T-helper 2 cell treated with Interferon-gamma antibody and Interleukin-4, amounts not matched to agents 100 ng/mL and 5 ng/mL, for 36 hours (primary cell): ENCODE results near the gene CUL4A. TPM values are rescaled to one million over a fixed set of nuclear protein-coding genes. Genes with fewer than 3 reads are reported as not detected.

Experiments
- intact Hi-C: fragments of 100-400 bp; cut with micrococcal nuclease; formaldehyde crosslinking; loops from one replicate; pipeline ENCODE4 v1.15.1; 2023
- total RNA-seq: library from RNA; stranded (reverse); gene quantifications from 2 replicates; pipeline ENCODE4 v1.2.3, GENCODE V29; 2022

CUL4A gene
- 97.6 and 99.4 TPM in 2 replicates for total RNA-seq

GRCh38 chr13:113209336-113209758 is at the start of gene CUL4A:
CUL4A (plus strand) TSS chr13:113209613; CDS start chr13:113209628, 15 bp downstream.
- intact Hi-C loops, result loop anchor here (1.0 to 5.0 kb wide), 6 partner anchors 49 to 281 kb away; partner anchors contain the start of genes DCUN1D2, LAMP1 and MCF2L

GRCh38 chr13:113159701-113160100 is 49.7 kb upstream of the CUL4A start:
- intact Hi-C loops, result loop anchor here (2.0 kb wide), 1 partner anchor 49 kb away; the partner anchor contains the start of genes CUL4A and PCID2

- intact Hi-C loops, result loop anchor here (2.0 kb wide), 1 partner anchor 48 kb away; the partner anchor contains the start of genes CUL4A and PCID2
Observed at GRCh38 chr13:113160983-113161382, 48.4 kb upstream of the CUL4A start.

GRCh38 chr13:113161433-113161832 is 48.0 kb upstream of the CUL4A start:
- intact Hi-C loops, result loop anchor here (2.0 kb wide), 1 partner anchor 47 kb away; the partner anchor contains the start of genes CUL4A and PCID2

- intact Hi-C loops, result loop anchor here (2.0 kb wide), 1 partner anchor 47 kb away; the partner anchor contains the start of genes CUL4A and PCID2
Observed at GRCh38 chr13:113161975-113162374, 47.4 kb upstream of the CUL4A start.

GRCh38 chr13:113162783-113163685 is 46.4 kb upstream of the CUL4A start:
- intact Hi-C loops, result no loop called here

- intact Hi-C loops, result no loop called here
Observed at GRCh38 chr13:113164492-113164891, 44.9 kb upstream of the CUL4A start.

GRCh38 chr13:113166266-113166665 is 43.1 kb upstream of the CUL4A start:
- intact Hi-C loops, result no loop called here

- intact Hi-C loops, result no loop called here
Observed at GRCh38 chr13:113166681-113167080, 42.7 kb upstream of the CUL4A start.

- intact Hi-C loops, result no loop called here
Observed at GRCh38 chr13:113167155-113167554, 42.3 kb upstream of the CUL4A start.

- intact Hi-C loops, result no loop called here
Observed at GRCh38 chr13:113167575-113167974, 41.8 kb upstream of the CUL4A start.

GRCh38 chr13:113168211-113168610 is 41.2 kb upstream of the CUL4A start:
- intact Hi-C loops, result no loop called here

GRCh38 chr13:113169277-113170272 is 39.8 kb upstream of the CUL4A start:
- intact Hi-C loops, result no loop called here

- intact Hi-C loops, result no loop called here
Observed at GRCh38 chr13:113170511-113170910, 38.9 kb upstream of the CUL4A start.

- intact Hi-C loops, result no loop called here
Observed at GRCh38 chr13:113171250-113172125, 37.9 kb upstream of the CUL4A start.

- intact Hi-C loops, result no loop called here
Observed at GRCh38 chr13:113172419-113172926, 36.9 kb upstream of the CUL4A start.

GRCh38 chr13:113176280-113176679 is 33.1 kb upstream of the CUL4A start:
- intact Hi-C loops, result no loop called here

- intact Hi-C loops, result no loop called here
Observed at GRCh38 chr13:113176822-113177221, 32.6 kb upstream of the CUL4A start.

GRCh38 chr13:113178070-113178895 is 31.1 kb upstream of the CUL4A start:
- intact Hi-C loops, result no loop called here
